GM19395 (cell line): ENCODE data around the gene GHITM.
"Not testable (repeated sequence)": the region's sequence is repeated elsewhere in the genome, so short reads cannot be mapped to it uniquely, and the experiment has no call there.

ENCODE experiments used
- ATAC-seq: cut with Tn5 transposase; IDR thresholded peaks from one replicate; pipeline ENCODE4 v1.9.1; 2021; ENCODE audit warnings: mild to moderate bottlenecking, moderate library complexity; ENCODE audit not compliant: unreplicated experiment

The GHITM gene

GRCh38 chr10:84175436-84175835 lies 36.1 kb downstream of the GHITM start:
- ATAC-seq = no peak

DNA sequence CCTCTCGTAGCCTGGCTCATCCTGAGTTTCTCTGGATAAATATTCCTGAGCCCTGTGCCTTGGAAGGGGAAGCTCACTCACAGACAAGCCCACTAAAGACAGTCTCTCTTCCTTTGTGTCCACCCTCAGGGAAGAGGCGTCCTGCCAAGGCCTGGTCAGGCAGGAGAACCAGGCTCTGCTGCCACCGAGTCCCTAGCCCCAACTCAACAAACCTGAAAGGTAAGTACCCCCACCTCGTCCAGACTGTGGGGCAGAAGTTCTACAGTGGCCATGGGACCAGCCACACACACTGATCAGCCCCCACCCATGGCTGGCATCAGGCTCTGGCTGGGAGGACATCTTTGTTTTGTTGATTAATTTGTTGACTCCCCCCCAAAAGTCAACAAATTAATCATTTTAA lies 37.0 kb downstream of the GHITM start:
- no peak for ATAC-seq

GRCh38 chr10:84176836-84177474 lies 37.6 kb downstream of the GHITM start:
- ATAC-seq = no peak

- peak; percentile 45 for ATAC-seq
Observed at GRCh38 chr10:84177541-84178141, 38.3 kb downstream of the GHITM start.

DNA sequence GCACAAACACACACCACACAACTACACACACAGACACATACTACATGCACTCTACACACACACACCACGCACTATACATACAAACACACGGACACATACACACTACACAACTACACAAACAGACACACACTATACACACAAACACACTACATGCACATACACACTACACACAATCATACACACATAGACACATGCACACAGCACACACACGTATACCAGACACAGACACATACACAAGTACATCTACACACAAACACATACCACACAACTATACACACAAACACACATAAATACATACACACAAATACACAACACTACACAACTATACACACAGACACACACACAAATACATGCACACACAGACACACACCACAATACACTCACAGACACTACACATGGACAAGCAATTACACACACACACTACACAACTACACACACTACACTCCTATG lies 38.9 kb downstream of the GHITM start:
- ATAC-seq = no peak

DNA sequence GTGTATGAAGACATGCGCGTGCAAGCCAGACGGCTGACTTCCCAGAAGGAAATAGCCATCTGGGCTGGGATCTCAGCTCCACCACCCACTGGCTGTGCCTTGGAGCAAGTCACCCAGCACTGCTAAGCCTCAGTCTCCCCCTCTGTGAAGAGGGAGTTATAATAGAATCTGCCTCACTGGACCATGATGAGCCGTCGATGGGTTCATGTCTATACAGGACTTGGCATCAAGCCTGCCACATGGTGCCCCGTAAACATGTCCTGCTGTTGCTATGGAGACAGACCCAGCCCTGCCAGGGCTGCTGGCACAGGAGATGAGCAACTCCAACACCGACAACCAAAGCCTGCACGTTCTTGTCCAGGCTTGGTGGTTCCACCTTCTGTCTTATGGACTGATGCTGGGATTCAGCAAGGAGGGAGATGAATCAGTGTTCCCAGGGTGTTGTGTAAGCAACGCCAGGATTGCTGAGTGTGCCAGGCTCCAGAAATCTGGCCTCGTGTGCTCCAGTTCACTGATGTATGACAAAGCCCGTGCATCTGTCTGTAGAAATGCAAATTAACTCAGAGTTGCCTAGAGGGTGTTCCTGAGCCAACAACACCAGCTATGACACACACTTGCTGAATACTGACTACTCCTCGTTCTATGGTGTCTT lies 39.9 kb downstream of the GHITM start:
- peak; percentile 92 for ATAC-seq

DNA sequence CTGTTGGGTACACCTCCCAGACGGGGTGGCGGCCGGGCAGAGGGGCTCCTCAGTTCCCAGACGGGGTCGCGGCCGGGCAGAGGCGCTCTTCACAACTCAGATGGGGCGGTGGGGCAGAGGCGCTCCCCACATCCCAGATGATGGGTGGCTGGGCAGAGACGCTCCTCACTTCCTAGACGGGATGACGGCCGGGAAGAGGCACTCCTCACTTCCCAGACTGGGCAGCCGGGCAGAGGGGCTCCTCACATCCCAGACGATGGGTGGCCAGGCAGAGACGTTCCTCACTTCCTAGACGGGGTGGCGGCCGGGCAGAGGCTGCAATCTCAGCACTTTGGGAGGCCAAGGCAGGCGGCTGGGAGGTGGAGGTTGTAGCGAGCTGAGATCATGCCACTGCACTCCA lies 41.1 kb downstream of the GHITM start:
- not testable (repeated sequence) for ATAC-seq

DNA sequence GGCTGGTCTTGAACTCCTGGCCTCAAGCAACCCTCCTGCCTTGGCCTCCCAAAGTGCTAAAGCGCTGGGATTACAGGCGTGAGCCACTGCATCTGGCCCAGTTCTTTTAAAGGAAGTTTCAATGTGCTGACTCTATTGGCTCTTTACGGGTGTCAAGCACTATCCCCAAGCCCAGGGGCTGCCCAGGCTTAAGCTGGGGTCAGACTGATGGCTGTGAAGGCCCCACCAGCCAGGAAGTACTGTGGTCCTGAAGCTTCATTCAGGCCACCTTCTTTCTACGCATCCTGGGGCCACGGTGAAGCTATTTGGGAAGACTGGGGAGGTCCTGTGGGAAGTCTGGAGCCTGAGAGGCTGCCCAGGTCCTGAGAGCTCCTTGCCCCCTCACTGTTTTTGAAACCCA lies 42.3 kb downstream of the GHITM start:
- no peak for ATAC-seq

GRCh38 chr10:84184517-84184916 lies 45.2 kb downstream of the GHITM start:
- no peak for ATAC-seq

DNA sequence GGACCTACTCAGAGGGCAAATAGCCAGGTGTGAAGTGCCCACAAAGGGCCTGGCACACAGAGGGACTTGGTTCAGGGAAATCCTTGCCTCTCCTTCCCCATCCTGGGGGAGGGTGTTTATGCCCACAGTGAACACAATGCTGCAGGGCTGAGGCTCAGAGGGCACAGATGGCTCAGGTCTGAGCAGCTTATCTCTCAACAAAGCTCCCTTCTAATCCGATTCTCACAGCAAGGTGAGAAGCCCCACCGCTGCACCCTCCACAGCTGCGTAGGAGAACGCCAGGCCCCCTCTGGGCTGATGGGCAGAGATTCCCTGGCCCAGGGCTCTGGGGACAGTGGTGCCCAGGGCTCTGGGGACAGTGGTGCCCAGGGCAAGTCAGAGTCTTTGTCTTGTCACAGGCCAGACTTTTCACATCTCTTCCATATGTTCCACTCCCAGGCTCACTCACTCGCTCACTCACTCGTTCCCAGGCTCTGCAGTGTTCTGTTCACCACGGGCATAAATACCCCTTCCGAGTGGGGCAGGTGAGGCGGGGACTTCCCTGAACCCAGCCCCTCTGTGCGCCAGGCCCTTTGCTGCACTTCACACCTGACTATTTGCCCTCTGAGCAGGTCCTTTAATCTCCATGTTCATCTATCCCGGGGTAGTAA lies 46.3 kb downstream of the GHITM start:
- ATAC-seq = no peak

DNA sequence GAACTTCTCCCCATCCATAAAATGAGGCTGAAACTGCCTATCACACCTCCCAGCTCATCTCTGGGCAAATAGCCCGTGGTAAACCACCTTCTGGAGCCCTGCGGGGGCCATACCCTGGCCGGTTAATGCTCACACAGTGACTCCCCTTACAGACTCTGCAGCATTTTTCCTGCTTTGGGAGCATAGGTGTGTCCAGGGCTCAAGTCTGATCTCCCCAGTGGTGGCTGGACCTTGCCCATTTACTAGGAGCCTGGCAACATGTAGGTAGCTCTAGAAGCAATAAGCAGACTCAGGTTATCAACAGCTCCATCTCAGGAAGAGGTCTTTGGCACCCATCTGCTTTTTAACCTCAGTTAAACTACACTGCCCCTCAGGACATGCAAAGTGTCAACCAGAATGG lies 49.5 kb downstream of the GHITM start:
- no peak for ATAC-seq

DNA sequence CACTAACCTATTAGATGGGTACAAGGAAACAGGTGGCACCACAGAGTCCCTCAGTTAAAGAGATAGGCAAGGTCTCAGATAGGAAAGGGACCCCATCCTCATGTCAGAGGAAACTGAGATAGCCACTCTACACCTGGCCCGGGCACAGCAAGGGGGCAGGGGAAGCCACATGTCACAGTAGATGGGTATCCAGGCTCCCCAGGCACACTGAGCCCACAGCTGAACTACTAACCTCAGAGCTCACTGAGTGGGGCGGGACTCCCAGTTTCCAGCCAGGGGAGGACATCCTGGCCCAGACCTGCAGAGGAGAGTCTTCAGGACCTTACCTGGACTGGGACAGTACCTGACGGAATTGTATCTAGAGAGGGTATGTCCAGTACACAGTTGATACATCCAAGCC lies 51.3 kb downstream of the GHITM start:
- no peak for ATAC-seq

DNA sequence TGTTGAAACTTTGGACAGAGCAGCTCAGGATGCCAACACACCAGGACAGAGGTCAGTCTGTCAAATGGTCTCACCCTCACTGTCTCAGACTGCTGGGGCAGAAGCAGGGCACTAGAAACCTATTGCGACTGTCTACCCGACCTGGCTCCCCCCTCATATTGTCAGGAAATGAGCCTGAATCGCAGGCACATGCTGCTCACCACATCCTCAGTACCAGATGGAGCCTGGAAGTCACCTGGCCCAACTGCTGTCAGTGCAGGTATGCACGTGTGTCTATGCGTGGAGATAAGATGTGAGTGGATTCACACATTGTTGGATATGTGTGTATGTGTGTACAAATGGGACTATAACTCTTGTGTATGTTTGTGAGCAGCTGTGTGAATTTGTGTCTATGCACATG lies 51.8 kb downstream of the GHITM start:
- no peak for ATAC-seq

DNA sequence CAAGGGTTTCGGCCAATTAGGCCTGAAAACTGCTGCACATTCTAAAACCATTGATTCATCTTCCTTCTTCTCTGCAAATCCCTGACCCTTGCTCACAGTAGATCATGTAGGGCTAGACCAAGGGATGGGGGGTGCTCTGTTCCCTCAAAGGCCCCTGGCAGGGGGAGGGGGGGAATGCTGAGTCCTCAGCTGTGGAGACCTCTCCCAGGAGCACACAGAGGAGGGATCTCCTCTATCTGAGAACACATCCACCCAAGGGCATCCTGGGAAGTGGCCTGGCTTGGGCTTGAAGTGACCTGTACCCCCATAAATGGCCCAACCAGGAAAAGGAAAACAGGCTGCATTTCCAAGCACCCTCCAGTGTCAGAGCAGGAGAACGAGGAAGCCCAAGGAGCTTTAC lies 54.0 kb downstream of the GHITM start:
- no peak for ATAC-seq

GRCh38 chr10:84193846-84194423 lies 54.6 kb downstream of the GHITM start:
- ATAC-seq = peak; percentile 29

DNA sequence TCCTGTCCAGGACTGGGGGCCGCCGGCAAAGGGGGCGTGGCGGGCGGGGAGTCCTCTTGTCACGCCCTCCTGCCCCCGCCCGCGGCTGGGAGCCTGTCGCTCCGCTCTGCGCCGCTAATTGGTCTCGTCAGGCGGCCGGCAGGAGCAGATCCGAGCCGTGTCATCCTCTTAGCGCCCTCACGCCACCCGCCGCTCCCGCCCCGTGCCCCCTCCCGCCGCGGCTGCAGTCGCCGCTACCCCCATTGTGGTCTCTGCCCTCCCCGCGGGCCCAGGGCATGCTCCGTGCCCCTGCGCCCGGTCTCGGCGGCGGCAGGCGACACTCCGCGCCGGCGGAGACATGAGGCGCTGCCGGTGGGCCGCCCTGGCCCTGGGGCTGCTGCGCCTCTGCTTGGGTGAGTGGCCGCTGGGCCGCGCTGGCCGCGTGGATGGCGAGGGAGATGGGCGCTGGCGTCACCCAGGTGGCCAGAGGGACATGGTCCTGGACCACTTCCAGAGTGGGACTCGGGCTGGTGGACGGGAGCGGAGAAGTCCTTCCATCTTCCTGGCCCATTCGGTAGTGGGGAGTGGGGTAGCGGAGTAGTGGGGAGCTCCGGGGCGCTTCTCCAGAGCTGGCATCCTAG lies 55.2 kb downstream of the GHITM start, which contains the start of gene CDHR1:
Gene CDHR1 (plus strand): TSS at position 114 of the 620 bp plus-strand sequence. CDS start 224 bp downstream, at position 338.
- peak; percentile 65 for ATAC-seq

DNA sequence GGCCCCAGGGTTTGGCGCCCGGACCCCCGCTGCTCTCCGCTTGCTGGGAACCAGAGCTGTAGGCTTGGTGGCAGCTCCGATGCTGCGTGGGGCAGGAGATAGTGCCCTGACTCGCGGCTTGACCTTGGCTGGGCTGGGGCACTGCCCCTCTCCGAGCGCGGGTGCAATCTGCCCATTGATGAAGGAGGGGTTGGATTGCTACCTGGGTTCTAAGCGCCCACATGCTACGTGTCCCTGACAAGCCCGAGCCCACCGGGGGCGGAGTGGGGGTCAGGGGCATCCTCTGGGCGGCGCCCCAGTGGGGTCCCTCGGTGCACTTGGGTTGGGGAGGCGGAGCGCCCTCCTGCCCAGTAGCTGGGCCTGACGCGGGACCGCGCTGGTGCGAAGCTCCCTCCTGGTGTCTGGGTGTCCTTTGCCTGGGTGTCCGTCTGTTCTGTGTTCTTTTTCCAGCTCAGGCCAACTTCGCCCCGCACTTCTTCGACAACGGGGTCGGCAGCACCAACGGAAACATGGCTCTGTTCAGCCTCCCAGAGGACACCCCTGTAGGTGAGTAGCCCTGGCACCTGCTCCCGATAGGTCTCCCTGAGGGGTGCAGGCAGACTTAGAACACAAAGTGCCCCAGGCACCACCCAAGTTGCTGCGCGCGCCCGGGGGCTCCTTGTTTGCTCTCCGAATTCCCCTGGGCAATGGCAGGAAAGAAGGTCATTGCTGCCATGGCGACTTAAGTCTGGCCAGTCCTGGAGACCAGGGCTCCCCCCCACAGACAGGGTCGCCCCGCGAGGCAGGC lies 55.9 kb downstream of the GHITM start:
- ATAC-seq = peak; percentile 10

- no peak for ATAC-seq
Observed at GRCh38 chr10:84196083-84196482, 56.8 kb downstream of the GHITM start.

- ATAC-seq = no peak
Observed at GRCh38 chr10:84196941-84197340, 57.6 kb downstream of the GHITM start.

GRCh38 chr10:84197643-84198042 lies 58.3 kb downstream of the GHITM start:
- ATAC-seq = no peak
